Measurements from ENCODE around the gene RHOF.

Gene RHOF

GRCh38 chr12:121805171-121806008, 11.9 kb upstream of the RHOF start:
- Histone ChIP-seq H3K4me1 (ENCODE audit: control insufficient read depth, low read length) (peaks cover 42% of the 10 kb centered on the region), H3F3A (ENCODE audit: control insufficient read depth, insufficient read depth) (peaks cover 23% of the 10 kb centered on the region), H3K79me2 (ENCODE audit: control insufficient read depth, low read length) (peaks cover 70% of the 10 kb centered on the region), H3K4me2 (ENCODE audit: low read length) (peak overlapping the region; percentile 99), H3K9me2 (replicated peaks; ENCODE audit: control insufficient read depth, low read length) (no peaks in the 10 kb centered on the region), H4K20me1 (ENCODE audit: control insufficient read depth, insufficient read depth, low read depth, low read length) (peaks cover 13% of the 10 kb centered on the region), H3K27me3 (ENCODE audit: control insufficient read depth, low read length) (no peaks in the 10 kb centered on the region; the same call in 1 of the 2 replicates), H3K9me3 (ENCODE audit: control insufficient read depth, insufficient read depth, low read length) (no peaks in the 10 kb centered on the region), H3K27ac (ENCODE audit: low read depth, low read length) (peak overlapping the region; percentile 63), H3K36me3 (ENCODE audit: control insufficient read depth, low read length) (peaks cover 78% of the 10 kb centered on the region), H3K4me3 (ENCODE audit: low read length) (peak overlapping the region; percentile 90)
- TF ChIP-seq, protein P1, sequence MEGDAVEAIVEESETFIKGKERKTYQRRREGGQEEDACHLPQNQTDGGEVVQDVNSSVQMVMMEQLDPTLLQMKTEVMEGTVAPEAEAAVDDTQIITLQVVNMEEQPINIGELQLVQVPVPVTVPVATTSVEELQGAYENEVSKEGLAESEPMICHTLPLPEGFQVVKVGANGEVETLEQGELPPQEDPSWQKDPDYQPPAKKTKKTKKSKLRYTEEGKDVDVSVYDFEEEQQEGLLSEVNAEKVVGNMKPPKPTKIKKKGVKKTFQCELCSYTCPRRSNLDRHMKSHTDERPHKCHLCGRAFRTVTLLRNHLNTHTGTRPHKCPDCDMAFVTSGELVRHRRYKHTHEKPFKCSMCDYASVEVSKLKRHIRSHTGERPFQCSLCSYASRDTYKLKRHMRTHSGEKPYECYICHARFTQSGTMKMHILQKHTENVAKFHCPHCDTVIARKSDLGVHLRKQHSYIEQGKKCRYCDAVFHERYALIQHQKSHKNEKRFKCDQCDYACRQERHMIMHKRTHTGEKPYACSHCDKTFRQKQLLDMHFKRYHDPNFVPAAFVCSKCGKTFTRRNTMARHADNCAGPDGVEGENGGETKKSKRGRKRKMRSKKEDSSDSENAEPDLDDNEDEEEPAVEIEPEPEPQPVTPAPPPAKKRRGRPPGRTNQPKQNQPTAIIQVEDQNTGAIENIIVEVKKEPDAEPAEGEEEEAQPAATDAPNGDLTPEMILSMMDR (IDR thresholded peaks at IDR 0.05; ENCODE audit: low read depth, low read length, poor library complexity, severe bottlenecking) = no peak
- no peak for TF ChIP-seq EZH2phosphoT487 (IDR thresholded peaks at IDR 0.05; ENCODE audit: borderline replicate concordance, low read length)

DNA sequence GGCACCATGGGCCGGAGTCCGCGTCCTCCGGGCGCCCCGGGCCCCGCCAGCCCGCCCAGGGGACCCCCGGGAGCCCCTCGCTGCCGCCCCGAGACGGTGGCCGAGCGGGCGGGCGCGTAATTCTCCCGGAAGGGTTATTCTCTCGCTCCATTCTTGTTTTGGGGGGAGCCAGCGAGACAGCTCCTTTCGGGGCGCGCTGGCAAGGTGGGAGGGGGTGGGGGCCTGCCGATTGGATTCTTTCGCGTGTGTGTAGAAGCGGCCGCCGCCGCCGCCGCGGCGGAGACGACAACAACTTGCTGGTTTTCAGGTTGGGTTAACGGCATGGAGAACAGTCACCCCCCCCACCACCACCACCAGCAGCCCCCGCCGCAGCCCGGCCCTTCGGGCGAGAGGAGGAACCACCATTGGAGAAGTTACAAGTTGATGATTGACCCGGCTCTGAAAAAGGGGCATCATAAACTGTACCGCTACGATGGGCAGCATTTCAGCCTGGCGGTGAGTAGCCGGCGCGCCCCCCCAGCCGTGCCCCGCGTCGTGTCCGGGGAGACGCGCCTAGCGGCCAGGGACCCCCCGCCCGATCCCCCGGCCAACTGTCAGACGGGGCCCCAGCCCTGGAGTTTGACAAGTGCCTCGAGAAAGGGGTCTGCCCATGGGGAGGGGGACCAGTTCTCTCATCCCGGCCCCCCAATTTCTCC, 11.1 kb upstream of the RHOF start:
- Histone ChIP-seq H3K27ac (ENCODE audit: low read depth, low read length) (peak overlapping the region; percentile 63), H3K4me1 (ENCODE audit: control insufficient read depth, low read length) (peaks cover 47% of the 10 kb centered on the region), H3K9me2 (replicated peaks; ENCODE audit: control insufficient read depth, low read length) (no peaks in the 10 kb centered on the region), H3K36me3 (ENCODE audit: control insufficient read depth, low read length) (peaks cover 70% of the 10 kb centered on the region), H3K4me2 (ENCODE audit: low read length) (peak overlapping the region; percentile 99), H3K4me3 (ENCODE audit: low read length) (peak overlapping the region; percentile 90), H3K9me3 (ENCODE audit: control insufficient read depth, insufficient read depth, low read length) (no peaks in the 10 kb centered on the region), H3K79me2 (ENCODE audit: control insufficient read depth, low read length) (peaks cover 75% of the 10 kb centered on the region), H3K27me3 (ENCODE audit: control insufficient read depth, low read length) (no peaks in the 10 kb centered on the region; the same call in 1 of the 2 replicates), H4K20me1 (ENCODE audit: control insufficient read depth, insufficient read depth, low read depth, low read length) (peaks cover 13% of the 10 kb centered on the region), H3F3A (ENCODE audit: control insufficient read depth, insufficient read depth) (peaks cover 23% of the 10 kb centered on the region)
- TF ChIP-seq, protein P1 (IDR thresholded peaks at IDR 0.05; ENCODE audit: low read depth, low read length, poor library complexity, severe bottlenecking) = no peak

DNA sequence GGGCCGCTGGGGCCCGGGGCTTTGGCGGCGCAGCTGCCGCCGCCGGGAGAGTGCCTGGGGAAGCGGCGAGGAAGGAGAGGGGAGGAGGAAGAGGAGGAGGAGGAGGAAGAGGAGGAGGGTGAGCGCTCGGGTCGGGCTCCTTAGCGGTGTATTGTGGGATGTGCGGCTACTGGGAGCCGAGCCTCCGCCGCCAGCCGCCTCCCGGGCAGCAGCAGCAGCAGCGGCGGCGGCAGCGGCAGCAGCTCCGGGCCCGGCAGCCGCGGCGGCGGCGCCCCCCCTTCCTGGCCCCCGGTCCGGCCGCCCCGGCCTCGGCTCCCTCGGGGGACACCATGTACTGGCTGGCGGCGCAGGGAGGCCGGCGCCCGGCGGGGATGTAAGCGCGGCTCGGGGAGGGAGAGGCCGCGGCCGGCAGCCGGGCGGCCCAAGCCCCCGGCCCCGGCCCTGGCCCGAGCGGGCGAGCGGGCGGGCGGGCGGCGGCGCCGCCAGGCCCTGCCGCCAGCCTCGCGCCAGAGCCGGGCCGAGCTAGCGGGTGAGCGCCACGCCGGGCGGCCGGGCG, 10.5 kb upstream of the RHOF start, which contains the start of gene SETD1B:
Gene SETD1B (plus strand): TSS at position 149 of the 556 bp plus-strand sequence. CDS start 729 bp downstream, outside the sequence.
- H3K4me1 ChIP-seq (ENCODE audit: control insufficient read depth, low read length) = peaks cover 52% of the 10 kb centered on the region
- H4K20me1 ChIP-seq (ENCODE audit: control insufficient read depth, insufficient read depth, low read depth, low read length) = peaks cover 13% of the 10 kb centered on the region
- no peaks in the 10 kb centered on the region for H3K9me3 ChIP-seq (ENCODE audit: control insufficient read depth, insufficient read depth, low read length)
- peak within 1 kb of the TSS; percentile 99 for H3K4me2 ChIP-seq (ENCODE audit: low read length)
- peaks cover 68% of the 10 kb centered on the region for H3K36me3 ChIP-seq (ENCODE audit: control insufficient read depth, low read length)
- peaks cover 77% of the 10 kb centered on the region for H3K79me2 ChIP-seq (ENCODE audit: control insufficient read depth, low read length)
- peak within 1 kb of the TSS; percentile 90 for H3K4me3 ChIP-seq (ENCODE audit: low read length)
- H3K9me2 ChIP-seq (replicated peaks; ENCODE audit: control insufficient read depth, low read length) = no peaks in the 10 kb centered on the region
- no peak for TF ChIP-seq EZH2phosphoT487 (IDR thresholded peaks at IDR 0.05; ENCODE audit: borderline replicate concordance, low read length)
- TF ChIP-seq, protein P1 (IDR thresholded peaks at IDR 0.05; ENCODE audit: low read depth, low read length, poor library complexity, severe bottlenecking) = no peak
- H3F3A ChIP-seq (ENCODE audit: control insufficient read depth, insufficient read depth) = peaks cover 27% of the 10 kb centered on the region
- no peaks in the 10 kb centered on the region; the same call in 1 of the 2 replicates for H3K27me3 ChIP-seq (ENCODE audit: control insufficient read depth, low read length)
- peak within 1 kb of the TSS; percentile 99 for H3K27ac ChIP-seq (ENCODE audit: low read depth, low read length)
